MM.1S (cell line): ENCODE results near the gene MPZL1.

Experiments
- DNase-seq: peaks from one replicate; pipeline ENCODE4 v3.0.0-alpha.2; 2015
- H2AFZ ChIP-seq: fragments of 300-600 bp; sonication (generic); 2 replicates; pipeline ENCODE4 v1.6.0; 2016; ENCODE audit warnings: antibody characterized with exemption, low read length
- H3F3A ChIP-seq: fragments of 300-600 bp; sonication (generic); 2 replicates; pipeline ENCODE4 v1.6.1; 2016; ENCODE audit warnings: mild to moderate bottlenecking, antibody characterized with exemption, low read length, moderate library complexity, mixed read lengths; ENCODE audit not compliant: insufficient read depth
- H3K27ac ChIP-seq: fragments of 300-600 bp; sonication (generic); 2 replicates; pipeline ENCODE4 v1.5.1; 2016; ENCODE audit warnings: mild to moderate bottlenecking, low read length
- H3K27me3 ChIP-seq: fragments of 300-600 bp; sonication (generic); replicated peaks from 2 replicates; pipeline ENCODE4 v1.6.0; 2016; ENCODE audit warnings: low read length; ENCODE audit not compliant: insufficient read depth
- H3K36me3 ChIP-seq: fragments of 300-600 bp; sonication (generic); replicated peaks from 2 replicates; pipeline ENCODE4 v1.6.1; 2016; ENCODE audit warnings: mild to moderate bottlenecking, low read length, mixed read lengths; ENCODE audit not compliant: insufficient read depth
- H3K4me1 ChIP-seq: fragments of 300-600 bp; sonication (generic); 2 replicates; pipeline ENCODE4 v1.6.1; 2016; ENCODE audit warnings: low read length, mixed read lengths
- H3K4me2 ChIP-seq: fragments of 300-600 bp; sonication (generic); 2 replicates; pipeline ENCODE4 v1.6.0; 2016; ENCODE audit warnings: low read depth, low read length
- H3K4me3 ChIP-seq: fragments of 300-600 bp; sonication (generic); 2 replicates; pipeline ENCODE4 v1.5.1; 2016; ENCODE audit warnings: low read length, mixed read lengths
- H3K79me2 ChIP-seq: fragments of 300-600 bp; sonication (generic); 2 replicates; pipeline ENCODE4 v1.6.1; 2016; ENCODE audit warnings: mixed run types, low read length, mixed read lengths
- H3K9ac ChIP-seq: fragments of 300-600 bp; sonication (generic); 2 replicates; pipeline ENCODE4 v1.6.1; 2016; ENCODE audit warnings: low read length, mixed read lengths
- H3K9me2 ChIP-seq: fragments of 300-600 bp; sonication (generic); replicated peaks from 2 replicates; pipeline ENCODE4 v1.6.1; 2016; ENCODE audit warnings: mild to moderate bottlenecking, low read length, mixed read lengths; ENCODE audit not compliant: insufficient read depth
- H3K9me3 ChIP-seq: fragments of 300-600 bp; sonication (generic); replicated peaks from 2 replicates; pipeline ENCODE4 v1.6.1; 2016; ENCODE audit warnings: mild to moderate bottlenecking, low read length, mixed read lengths; ENCODE audit not compliant: insufficient read depth
- H4K20me1 ChIP-seq: fragments of 300-600 bp; sonication (generic); 2 replicates; pipeline ENCODE4 v1.6.1; 2016; ENCODE audit warnings: mild to moderate bottlenecking, low read length, moderate library complexity, mixed read lengths; ENCODE audit not compliant: insufficient read depth
- EZH2 ChIP-seq: fragments of 300-600 bp; sonication (generic); optimal IDR thresholded peaks from 2 replicates; pipeline ENCODE3; 2017; ENCODE audit warnings: low read depth, mild to moderate bottlenecking, antibody characterized with exemption, low read length, mixed read lengths
- EZH2phosphoT487 ChIP-seq: fragments of 300-600 bp; sonication (generic); IDR thresholded peaks from 2 replicates; pipeline ENCODE4 v1.6.1; 2018; ENCODE audit warnings: antibody characterized with exemption, low read length
- TF ChIP-seq, protein P1 (sequence below): fragments of 300-600 bp; sonication (generic); IDR thresholded peaks from 2 replicates; pipeline ENCODE4 v1.5.1; 2016; ENCODE audit warnings: antibody characterized with exemption, low read length, mixed read lengths

MPZL1 gene

DNA sequence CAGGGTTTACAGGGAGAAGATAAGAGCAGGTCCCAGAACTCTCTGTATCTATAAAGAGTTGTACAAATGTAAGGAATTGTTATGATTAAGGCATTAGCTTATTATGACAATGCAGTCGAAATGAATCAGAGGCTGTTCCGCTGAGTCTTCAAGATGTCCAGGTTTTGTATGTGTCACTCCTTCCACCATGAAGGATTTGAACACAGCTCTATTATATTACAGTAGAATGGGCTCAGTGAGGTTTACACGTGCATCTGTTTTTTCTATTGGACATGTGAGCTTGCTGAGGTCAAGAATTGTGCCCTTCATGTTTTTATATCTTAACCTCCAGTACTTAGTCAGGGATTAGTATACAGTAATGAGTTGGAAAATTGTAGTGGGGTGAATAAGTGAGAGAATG lies 86.3 kb downstream of the MPZL1 start:
- DNase-seq, result no peak
- no peaks in the 10 kb centered on the region for H3K9me3 ChIP-seq

DNA sequence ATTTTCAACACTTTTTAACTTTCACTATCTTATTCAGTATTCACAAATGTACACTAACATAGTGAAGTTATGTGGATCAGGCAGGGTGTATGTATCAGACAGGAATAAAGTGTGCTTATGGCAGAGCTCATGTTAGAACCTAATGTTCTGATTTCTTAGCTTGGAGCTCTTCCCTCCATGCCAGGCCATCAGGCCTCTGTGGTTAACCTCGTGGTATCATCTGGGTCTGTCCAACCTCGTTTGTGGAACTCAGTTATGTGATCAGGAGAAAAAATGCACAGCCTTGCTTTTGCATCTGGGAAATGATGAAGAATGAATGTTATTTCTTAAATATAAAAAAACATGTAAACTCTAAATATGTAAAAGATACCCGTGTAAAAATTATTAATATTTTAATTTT lies 86.9 kb downstream of the MPZL1 start:
- no peak overlapping the region for H2AFZ ChIP-seq
- H3K4me3 ChIP-seq, result no peak overlapping the region
- H3K27ac ChIP-seq, result no peak overlapping the region
- H4K20me1 ChIP-seq, result no peaks in the 10 kb centered on the region
- no peaks in the 10 kb centered on the region for H3K9me3 ChIP-seq
- no peaks in the 10 kb centered on the region for H3K27me3 ChIP-seq
- H3K36me3 ChIP-seq, result no peaks in the 10 kb centered on the region
- H3K4me1 ChIP-seq, result peaks cover 15% of the 10 kb centered on the region
- no peak overlapping the region for H3K4me2 ChIP-seq
- H3K79me2 ChIP-seq, result no peaks in the 10 kb centered on the region
- no peak overlapping the region for H3K9ac ChIP-seq
- TF ChIP-seq EZH2phosphoT487 (no peak), EZH2 (no peak)
- TF ChIP-seq, protein P1, sequence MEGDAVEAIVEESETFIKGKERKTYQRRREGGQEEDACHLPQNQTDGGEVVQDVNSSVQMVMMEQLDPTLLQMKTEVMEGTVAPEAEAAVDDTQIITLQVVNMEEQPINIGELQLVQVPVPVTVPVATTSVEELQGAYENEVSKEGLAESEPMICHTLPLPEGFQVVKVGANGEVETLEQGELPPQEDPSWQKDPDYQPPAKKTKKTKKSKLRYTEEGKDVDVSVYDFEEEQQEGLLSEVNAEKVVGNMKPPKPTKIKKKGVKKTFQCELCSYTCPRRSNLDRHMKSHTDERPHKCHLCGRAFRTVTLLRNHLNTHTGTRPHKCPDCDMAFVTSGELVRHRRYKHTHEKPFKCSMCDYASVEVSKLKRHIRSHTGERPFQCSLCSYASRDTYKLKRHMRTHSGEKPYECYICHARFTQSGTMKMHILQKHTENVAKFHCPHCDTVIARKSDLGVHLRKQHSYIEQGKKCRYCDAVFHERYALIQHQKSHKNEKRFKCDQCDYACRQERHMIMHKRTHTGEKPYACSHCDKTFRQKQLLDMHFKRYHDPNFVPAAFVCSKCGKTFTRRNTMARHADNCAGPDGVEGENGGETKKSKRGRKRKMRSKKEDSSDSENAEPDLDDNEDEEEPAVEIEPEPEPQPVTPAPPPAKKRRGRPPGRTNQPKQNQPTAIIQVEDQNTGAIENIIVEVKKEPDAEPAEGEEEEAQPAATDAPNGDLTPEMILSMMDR, result no peak
- H3F3A ChIP-seq, result 0 out of 2 replicates have a peak, but pooled peaks cover 6% of the 10 kb centered on the region
- no peaks in the 10 kb centered on the region for H3K9me2 ChIP-seq
- DNase-seq, result no peak

More for the DNA sequence above, 86.3 kb downstream of the MPZL1 start:
- Histone ChIP-seq H3K27me3 (no peaks in the 10 kb centered on the region), H3K9me2 (no peaks in the 10 kb centered on the region), H3F3A (0 out of 2 replicates have a peak, but pooled peaks cover 6% of the 10 kb centered on the region), H3K4me1 (peaks cover 15% of the 10 kb centered on the region), H3K27ac (no peak overlapping the region), H3K36me3 (no peaks in the 10 kb centered on the region), H2AFZ (no peak overlapping the region), H3K79me2 (no peaks in the 10 kb centered on the region), H3K9ac (no peak overlapping the region), H4K20me1 (no peaks in the 10 kb centered on the region), H3K4me3 (no peak overlapping the region), H3K4me2 (no peak overlapping the region)
- TF ChIP-seq EZH2, result no peak
- no peak for TF ChIP-seq EZH2phosphoT487
- TF ChIP-seq, protein P1, result no peak

GRCh38 chr1:167812972-167813371 lies 91.2 kb downstream of the MPZL1 start:
- no peak overlapping the region for H3K9ac ChIP-seq
- no peaks in the 10 kb centered on the region for H3F3A ChIP-seq
- no peak overlapping the region for H2AFZ ChIP-seq

More at GRCh38 chr1:167812972-167813371, 91.2 kb downstream of the MPZL1 start:
- H3K27ac ChIP-seq, result no peak overlapping the region
- no peak for DNase-seq
- H3K36me3 ChIP-seq, result no peaks in the 10 kb centered on the region
- H3K79me2 ChIP-seq, result no peaks in the 10 kb centered on the region
- H3K4me2 ChIP-seq, result no peak overlapping the region
- H3K4me1 ChIP-seq, result no peaks in the 10 kb centered on the region
- H3K9me2 ChIP-seq, result no peaks in the 10 kb centered on the region
- no peaks in the 10 kb centered on the region for H3K9me3 ChIP-seq
- TF ChIP-seq EZH2 (no peak), EZH2phosphoT487 (no peak)
- TF ChIP-seq, protein P1, result no peak
- no peak overlapping the region for H3K4me3 ChIP-seq
- no peaks in the 10 kb centered on the region for H4K20me1 ChIP-seq
- H3K27me3 ChIP-seq, result no peaks in the 10 kb centered on the region
